Measurements from ENCODE around the gene TMSB15C. TPM values are rescaled to one million over a fixed set of nuclear protein-coding genes. Genes with fewer than 3 reads are reported as not detected.

Gene TMSB15C
- total RNA-seq, 1 donor from 2014 or later = 20.6 TPM

GRCh38 chrX:104098919-104099318 lies 22.9 kb upstream of the TMSB15C start:
- no peak for TF ChIP-seq CTCF (IDR thresholded peaks at IDR 0.05)
- no peak for TF ChIP-seq EZH2 (IDR thresholded peaks at IDR 0.05)
- TF ChIP-seq EZH2phosphoT487 (IDR thresholded peaks at IDR 0.05) = no peak
- Histone ChIP-seq H3K9ac (no peak overlapping the region), H2AFZ (replicated peaks) (no peak overlapping the region), H3K79me2 (ENCODE audit: low read depth) (no peaks in the 10 kb centered on the region), H3K4me1 (no peaks in the 10 kb centered on the region), H4K20me1 (ENCODE audit: low read depth) (no peaks in the 10 kb centered on the region), H3K27me3 (peaks cover 3% of the 10 kb centered on the region), H3F3A (ENCODE audit: low read depth) (no peaks in the 10 kb centered on the region), H3K4me2 (no peak overlapping the region), H3K27ac (no peak overlapping the region), H3K4me3 (no peak overlapping the region), H3K36me3 (no peaks in the 10 kb centered on the region), H3K9me3 (ENCODE audit: low read depth) (no peaks in the 10 kb centered on the region)
- no peak for DNase-seq (ENCODE audit: low spot score)
- Mint-ChIP-seq H3K27me3 (ENCODE audit: insufficient read depth, low read depth) (peaks cover 2% of the 10 kb centered on the region), H3K36me3 (peaks cover 6% of the 10 kb centered on the region), H3K27ac (no peak overlapping the region), H3K9me3 (no peaks in the 10 kb centered on the region), H3K4me3 (no peak overlapping the region), H3K4me1 (no peaks in the 10 kb centered on the region)

DNA sequence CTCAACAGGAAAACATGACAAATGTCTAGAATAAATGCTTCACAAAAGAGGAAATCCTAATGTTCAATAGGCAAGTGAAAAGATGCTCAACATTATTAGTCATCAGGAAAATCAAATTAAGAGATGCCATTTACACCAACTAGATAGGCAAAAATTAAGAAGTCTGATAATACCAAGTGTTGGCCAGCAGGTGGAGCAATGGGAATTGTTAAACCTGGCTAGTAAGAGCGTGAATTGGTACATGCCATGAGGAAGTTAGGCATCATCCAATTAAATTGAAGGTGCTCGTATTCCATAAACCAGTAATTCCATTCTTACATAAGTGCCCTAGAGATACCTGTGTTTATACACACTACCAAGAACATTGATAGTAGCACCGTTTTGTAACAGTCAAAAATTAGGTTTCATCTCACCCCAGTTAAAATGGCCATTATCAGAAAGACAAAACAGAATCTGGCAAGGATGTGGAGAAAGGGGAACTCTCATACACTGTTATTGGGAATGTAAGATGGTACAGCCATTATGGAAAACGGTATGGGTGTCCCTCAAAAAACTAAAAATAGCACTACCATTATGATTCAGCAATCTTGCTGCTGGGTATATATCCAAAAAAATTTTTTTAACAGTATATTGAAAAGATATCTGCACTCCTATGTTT lies 22.2 kb upstream of the TMSB15C start:
- H3K9ac ChIP-seq = no peak overlapping the region
- DNase-seq (ENCODE audit: low spot score) = peak; percentile 71

GRCh38 chrX:104085919-104086318 lies 9.9 kb upstream of the TMSB15C start:
- H3K27me3 ChIP-seq = peaks cover 20% of the 10 kb centered on the region
- H3K9me3 Mint-ChIP-seq = peaks cover 2% of the 10 kb centered on the region

More for the DNA sequence above, 22.2 kb upstream of the TMSB15C start:
- no peaks in the 10 kb centered on the region for H3F3A ChIP-seq (ENCODE audit: low read depth)
- H3K4me1 ChIP-seq = no peaks in the 10 kb centered on the region
- Mint-ChIP-seq H3K27ac (no peak overlapping the region), H3K9me3 (no peaks in the 10 kb centered on the region), H3K27me3 (ENCODE audit: insufficient read depth, low read depth) (peaks cover 2% of the 10 kb centered on the region), H3K4me3 (no peak overlapping the region), H3K36me3 (peaks cover 5% of the 10 kb centered on the region), H3K4me1 (no peaks in the 10 kb centered on the region)
- H2AFZ ChIP-seq (replicated peaks) = no peak overlapping the region
- H3K4me2 ChIP-seq = no peak overlapping the region
- peak; percentile 72 for TF ChIP-seq CTCF (IDR thresholded peaks at IDR 0.05)
- TF ChIP-seq EZH2 (IDR thresholded peaks at IDR 0.05) = no peak
- no peak for TF ChIP-seq EZH2phosphoT487 (IDR thresholded peaks at IDR 0.05)
- H3K27ac ChIP-seq = no peak overlapping the region
- H3K36me3 ChIP-seq = no peaks in the 10 kb centered on the region
- H3K79me2 ChIP-seq (ENCODE audit: low read depth) = no peaks in the 10 kb centered on the region
- H3K27me3 ChIP-seq = peaks cover 3% of the 10 kb centered on the region
- H4K20me1 ChIP-seq (ENCODE audit: low read depth) = no peaks in the 10 kb centered on the region
- no peak overlapping the region for H3K4me3 ChIP-seq
- no peaks in the 10 kb centered on the region for H3K9me3 ChIP-seq (ENCODE audit: low read depth)

More at GRCh38 chrX:104085919-104086318, 9.9 kb upstream of the TMSB15C start:
- DNase-seq (ENCODE audit: low spot score) = no peak
- Histone ChIP-seq H3K79me2 (ENCODE audit: low read depth) (no peaks in the 10 kb centered on the region), H2AFZ (replicated peaks) (no peak overlapping the region), H3K4me2 (no peak overlapping the region), H3F3A (ENCODE audit: low read depth) (no peaks in the 10 kb centered on the region), H4K20me1 (ENCODE audit: low read depth) (no peaks in the 10 kb centered on the region), H3K36me3 (no peaks in the 10 kb centered on the region), H3K27ac (no peak overlapping the region), H3K4me1 (no peaks in the 10 kb centered on the region), H3K9me3 (ENCODE audit: low read depth) (no peaks in the 10 kb centered on the region), H3K4me3 (no peak overlapping the region), H3K9ac (no peak overlapping the region)
- TF ChIP-seq EZH2 (IDR thresholded peaks at IDR 0.05) (no peak), CTCF (IDR thresholded peaks at IDR 0.05) (no peak), EZH2phosphoT487 (IDR thresholded peaks at IDR 0.05) (no peak)
- Mint-ChIP-seq H3K27ac (no peak overlapping the region), H3K27me3 (ENCODE audit: insufficient read depth, low read depth) (no peaks in the 10 kb centered on the region), H3K4me1 (no peaks in the 10 kb centered on the region), H3K36me3 (no peaks in the 10 kb centered on the region), H3K4me3 (no peak overlapping the region)
